Neural crest cell (in vitro differentiated cells): ENCODE measurements around the gene SHISA8. TPM values are rescaled to one million over a fixed set of nuclear protein-coding genes. Genes with fewer than 3 reads are reported as not detected.

Experiments
- DNase-seq: peaks from one replicate; pipeline ENCODE4 v3.0.0; 2021; ENCODE audit warnings: low read depth, mixed read lengths, low spot score
- H3K27ac Mint-ChIP-seq: one replicate; pipeline ENCODE4 v1.8.0; 2021; ENCODE audit warnings: mild to moderate bottlenecking, mixed read lengths; ENCODE audit not compliant: unreplicated experiment
- H3K27me3 Mint-ChIP-seq: 2 replicates; pipeline ENCODE4 v1.8.0; 2021; ENCODE audit warnings: low read depth, mild to moderate bottlenecking, mixed read lengths
- H3K36me3 Mint-ChIP-seq: 2 replicates; pipeline ENCODE4 v1.8.0; 2021; ENCODE audit warnings: low read depth, mild to moderate bottlenecking, mixed read lengths
- H3K4me1 Mint-ChIP-seq: 2 replicates; pipeline ENCODE4 v1.8.0; 2021; ENCODE audit warnings: mixed read lengths
- H3K4me3 Mint-ChIP-seq: one replicate; pipeline ENCODE4 v1.8.0; 2021; ENCODE audit warnings: mild to moderate bottlenecking, mixed read lengths
- H3K9me3 Mint-ChIP-seq: 2 replicates; pipeline ENCODE4 v1.8.0; 2021; ENCODE audit warnings: mixed read lengths
- CTCF ChIP-seq: fragments of 200-600 bp; sonication (generic); conservative IDR thresholded peaks from 2 replicates; pipeline ENCODE4 v1.5.0; 2021; ENCODE audit warnings: antibody characterized with exemption, mild to moderate bottlenecking
- total RNA-seq: library from RNA; stranded (reverse); gene quantifications from 2 replicates; pipeline ENCODE4 v1.2.1, GENCODE V29; 2021

SHISA8 gene
- total RNA-seq, 1 donor from 2014 or later, result 0.19 TPM

- TF ChIP-seq CTCF, result no peak
Observed at GRCh38 chr22:41931701-41932269, 16.9 kb upstream of the SHISA8 start.

GRCh38 chr22:41929418-41929810 lies 14.5 kb upstream of the SHISA8 start:
- no peak overlapping the region for H3K27ac Mint-ChIP-seq
- peak overlapping the region; percentile 64 for H3K4me3 Mint-ChIP-seq
- no peak for DNase-seq
- TF ChIP-seq CTCF, result no peak
- no peaks in the 10 kb centered on the region for H3K36me3 Mint-ChIP-seq
- peaks cover 20% of the 10 kb centered on the region for H3K4me1 Mint-ChIP-seq
- no peaks in the 10 kb centered on the region for H3K9me3 Mint-ChIP-seq
- H3K27me3 Mint-ChIP-seq, result peaks cover 40% of the 10 kb centered on the region

More at GRCh38 chr22:41931701-41932269, 16.9 kb upstream of the SHISA8 start:
- H3K27me3 Mint-ChIP-seq, result peaks cover 23% of the 10 kb centered on the region
- no peak for DNase-seq
- H3K9me3 Mint-ChIP-seq, result no peaks in the 10 kb centered on the region
- H3K36me3 Mint-ChIP-seq, result no peaks in the 10 kb centered on the region
- H3K27ac Mint-ChIP-seq, result no peak overlapping the region
- H3K4me1 Mint-ChIP-seq, result peaks cover 16% of the 10 kb centered on the region
- H3K4me3 Mint-ChIP-seq, result peak overlapping the region; percentile 54

GRCh38 chr22:41928593-41929417 lies 13.9 kb upstream of the SHISA8 start:
- no peak for TF ChIP-seq CTCF
- Mint-ChIP-seq H3K4me1 (peaks cover 20% of the 10 kb centered on the region), H3K9me3 (no peaks in the 10 kb centered on the region), H3K36me3 (no peaks in the 10 kb centered on the region), H3K4me3 (peak overlapping the region; percentile 83), H3K27ac (no peak overlapping the region), H3K27me3 (peaks cover 45% of the 10 kb centered on the region)
- no peak for DNase-seq

GRCh38 chr22:41927813-41928212 lies 12.9 kb upstream of the SHISA8 start:
- DNase-seq, result no peak
- H3K4me1 Mint-ChIP-seq, result peaks cover 20% of the 10 kb centered on the region
- H3K27ac Mint-ChIP-seq, result peak overlapping the region; percentile 78
- H3K4me3 Mint-ChIP-seq, result peak overlapping the region; percentile 83
- peaks cover 54% of the 10 kb centered on the region for H3K27me3 Mint-ChIP-seq
- no peak for TF ChIP-seq CTCF
- H3K9me3 Mint-ChIP-seq, result no peaks in the 10 kb centered on the region
- H3K36me3 Mint-ChIP-seq, result no peaks in the 10 kb centered on the region

GRCh38 chr22:41925783-41926460 lies 11.0 kb upstream of the SHISA8 start:
- peak overlapping the region; percentile 65 for H3K4me3 Mint-ChIP-seq
- H3K27ac Mint-ChIP-seq, result no peak overlapping the region
- H3K27me3 Mint-ChIP-seq, result peaks cover 67% of the 10 kb centered on the region
- no peaks in the 10 kb centered on the region for H3K36me3 Mint-ChIP-seq
- H3K4me1 Mint-ChIP-seq, result peaks cover 20% of the 10 kb centered on the region
- H3K9me3 Mint-ChIP-seq, result no peaks in the 10 kb centered on the region
- peak; percentile 73 for TF ChIP-seq CTCF
- DNase-seq, result peak; percentile 61
